Loucy (cell line): ENCODE data around the gene ATOSA.

Source experiments
- H2AFZ ChIP-seq: fragments of 200-600 bp; sonication (generic); 2 replicates; pipeline ENCODE4 v1.6.0; 2016; ENCODE audit warnings: antibody characterized with exemption, mild to moderate bottlenecking, low read length, moderate library complexity
- H3F3A ChIP-seq: fragments of 200-600 bp; 2 replicates; pipeline ENCODE4 v1.6.0; 2016; ENCODE audit warnings: antibody characterized with exemption, low read depth, mild to moderate bottlenecking
- H3K27me3 ChIP-seq: fragments of 200-600 bp; sonication (generic); 2 replicates; pipeline ENCODE4 v1.6.1; 2014; ENCODE audit warnings: low read length, mild to moderate bottlenecking; ENCODE audit not compliant: insufficient read depth, poor library complexity, severe bottlenecking
- H3K36me3 ChIP-seq: fragments of 200-600 bp; sonication (generic); 2 replicates; pipeline ENCODE4 v1.6.1; 2016; ENCODE audit warnings: low read length; ENCODE audit not compliant: insufficient read depth
- H3K4me1 ChIP-seq: fragments of 200-600 bp; sonication (generic); 2 replicates; pipeline ENCODE4 v1.5.1; 2014; ENCODE audit warnings: low read length, mild to moderate bottlenecking; ENCODE audit not compliant: insufficient read depth, poor library complexity, severe bottlenecking
- H3K4me2 ChIP-seq: fragments of 200-600 bp; sonication (generic); 2 replicates; pipeline ENCODE4 v1.6.0; 2014; ENCODE audit warnings: antibody characterized with exemption, low read length, low read depth, mild to moderate bottlenecking; ENCODE audit not compliant: poor library complexity, severe bottlenecking
- H3K4me3 ChIP-seq: fragments of 200-600 bp; sonication (generic); 2 replicates; pipeline ENCODE4 v1.5.1; 2014; ENCODE audit warnings: low read length, mild to moderate bottlenecking, mixed read lengths; ENCODE audit not compliant: poor library complexity, severe bottlenecking
- H3K79me2 ChIP-seq: fragments of 200-600 bp; sonication (generic); 2 replicates; pipeline ENCODE4 v1.6.1; 2014; ENCODE audit warnings: low read length; ENCODE audit not compliant: insufficient read depth
- H3K9ac ChIP-seq: fragments of 200-600 bp; sonication (generic); 2 replicates; pipeline ENCODE4 v1.6.0; 2014; ENCODE audit warnings: mild to moderate bottlenecking, low read depth, low read length, moderate library complexity; ENCODE audit not compliant: poor library complexity, severe bottlenecking
- H3K9me2 ChIP-seq: fragments of 200-600 bp; sonication (generic); replicated peaks from 2 replicates; pipeline ENCODE4 v1.6.1; 2016; ENCODE audit warnings: low read depth, low read length, mixed read lengths
- H3K9me3 ChIP-seq: fragments of 200-600 bp; sonication (generic); 2 replicates; pipeline ENCODE4 v1.6.1; 2014; ENCODE audit warnings: mild to moderate bottlenecking, antibody characterized with exemption, low read length, low read depth; ENCODE audit not compliant: insufficient read depth
- H4K20me1 ChIP-seq: fragments of 200-600 bp; sonication (generic); 2 replicates; pipeline ENCODE4 v1.6.0; 2014; ENCODE audit warnings: antibody characterized with exemption, low read length, mild to moderate bottlenecking; ENCODE audit not compliant: insufficient read depth, poor library complexity, severe bottlenecking
- EZH2phosphoT487 ChIP-seq: fragments of 200-600 bp; IDR thresholded peaks from 2 replicates; pipeline ENCODE4 v1.6.1; 2018; ENCODE audit warnings: antibody characterized with exemption, mild to moderate bottlenecking, moderate library complexity, borderline replicate concordance
- TF ChIP-seq, protein P1 (sequence below): fragments of 200-600 bp; sonication (generic); conservative IDR thresholded peaks from 2 replicates; pipeline ENCODE4 v1.5.1; 2014; ENCODE audit warnings: mild to moderate bottlenecking, antibody characterized with exemption, low read length

Gene ATOSA

DNA sequence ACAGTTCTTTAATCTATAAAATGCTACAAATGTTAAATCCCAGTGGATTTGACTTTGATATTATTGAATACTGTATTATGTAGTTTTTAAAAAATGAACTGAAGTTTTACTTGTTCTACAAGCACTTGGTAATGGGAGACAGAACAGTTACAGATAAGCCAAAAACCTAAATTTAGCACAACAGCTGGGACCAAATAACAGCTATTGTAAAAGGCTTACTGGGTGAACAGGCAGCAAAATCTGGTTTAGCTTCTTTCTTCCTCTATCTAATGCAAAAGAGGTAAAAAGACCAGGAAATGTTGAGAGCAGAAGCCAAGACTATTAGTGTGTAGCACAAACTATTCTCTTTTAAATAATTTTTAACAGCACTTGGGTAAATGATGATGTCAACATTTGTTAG is 1.6 kb upstream of the ATOSA start:
- H3F3A ChIP-seq: 0 out of 2 replicates have a peak, but pooled peaks cover 7% of the 10 kb centered on the region
- peaks cover 30% of the 10 kb centered on the region for H3K4me1 ChIP-seq
- 0 out of 2 replicates have a peak overlapping the region, but pooled peaks have one; percentile 6 for H2AFZ ChIP-seq
- peaks cover 5% of the 10 kb centered on the region for H4K20me1 ChIP-seq
- H3K4me3 ChIP-seq: no peak overlapping the region
- no peak overlapping the region for H3K9ac ChIP-seq
- H3K9me2 ChIP-seq: no peaks in the 10 kb centered on the region
- no peaks in the 10 kb centered on the region for H3K36me3 ChIP-seq
- TF ChIP-seq, protein P1, sequence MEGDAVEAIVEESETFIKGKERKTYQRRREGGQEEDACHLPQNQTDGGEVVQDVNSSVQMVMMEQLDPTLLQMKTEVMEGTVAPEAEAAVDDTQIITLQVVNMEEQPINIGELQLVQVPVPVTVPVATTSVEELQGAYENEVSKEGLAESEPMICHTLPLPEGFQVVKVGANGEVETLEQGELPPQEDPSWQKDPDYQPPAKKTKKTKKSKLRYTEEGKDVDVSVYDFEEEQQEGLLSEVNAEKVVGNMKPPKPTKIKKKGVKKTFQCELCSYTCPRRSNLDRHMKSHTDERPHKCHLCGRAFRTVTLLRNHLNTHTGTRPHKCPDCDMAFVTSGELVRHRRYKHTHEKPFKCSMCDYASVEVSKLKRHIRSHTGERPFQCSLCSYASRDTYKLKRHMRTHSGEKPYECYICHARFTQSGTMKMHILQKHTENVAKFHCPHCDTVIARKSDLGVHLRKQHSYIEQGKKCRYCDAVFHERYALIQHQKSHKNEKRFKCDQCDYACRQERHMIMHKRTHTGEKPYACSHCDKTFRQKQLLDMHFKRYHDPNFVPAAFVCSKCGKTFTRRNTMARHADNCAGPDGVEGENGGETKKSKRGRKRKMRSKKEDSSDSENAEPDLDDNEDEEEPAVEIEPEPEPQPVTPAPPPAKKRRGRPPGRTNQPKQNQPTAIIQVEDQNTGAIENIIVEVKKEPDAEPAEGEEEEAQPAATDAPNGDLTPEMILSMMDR: no peak
- TF ChIP-seq EZH2phosphoT487: no peak
- H3K27me3 ChIP-seq: no peaks in the 10 kb centered on the region
- H3K79me2 ChIP-seq: peaks cover 22% of the 10 kb centered on the region
- no peaks in the 10 kb centered on the region for H3K9me3 ChIP-seq
- H3K4me2 ChIP-seq: no peak overlapping the region

- Histone ChIP-seq H3K4me3 (peak overlapping the region; percentile 89), H3K9ac (no peak overlapping the region), H2AFZ (peak overlapping the region; percentile 44; the same call in 1 of the 2 replicates), H3K9me3 (no peaks in the 10 kb centered on the region), H3K4me1 (peaks cover 31% of the 10 kb centered on the region), H3K4me2 (peak overlapping the region; percentile 83), H3F3A (0 out of 2 replicates have a peak, but pooled peaks cover 7% of the 10 kb centered on the region), H3K27me3 (no peaks in the 10 kb centered on the region), H3K9me2 (no peaks in the 10 kb centered on the region), H3K36me3 (no peaks in the 10 kb centered on the region), H3K79me2 (peaks cover 30% of the 10 kb centered on the region), H4K20me1 (peaks cover 5% of the 10 kb centered on the region)
- TF ChIP-seq, protein P1: no peak
- no peak for TF ChIP-seq EZH2phosphoT487
These were observed 828 bp upstream of the ATOSA start for GRCh38 chr15:52680041-52680391.

DNA sequence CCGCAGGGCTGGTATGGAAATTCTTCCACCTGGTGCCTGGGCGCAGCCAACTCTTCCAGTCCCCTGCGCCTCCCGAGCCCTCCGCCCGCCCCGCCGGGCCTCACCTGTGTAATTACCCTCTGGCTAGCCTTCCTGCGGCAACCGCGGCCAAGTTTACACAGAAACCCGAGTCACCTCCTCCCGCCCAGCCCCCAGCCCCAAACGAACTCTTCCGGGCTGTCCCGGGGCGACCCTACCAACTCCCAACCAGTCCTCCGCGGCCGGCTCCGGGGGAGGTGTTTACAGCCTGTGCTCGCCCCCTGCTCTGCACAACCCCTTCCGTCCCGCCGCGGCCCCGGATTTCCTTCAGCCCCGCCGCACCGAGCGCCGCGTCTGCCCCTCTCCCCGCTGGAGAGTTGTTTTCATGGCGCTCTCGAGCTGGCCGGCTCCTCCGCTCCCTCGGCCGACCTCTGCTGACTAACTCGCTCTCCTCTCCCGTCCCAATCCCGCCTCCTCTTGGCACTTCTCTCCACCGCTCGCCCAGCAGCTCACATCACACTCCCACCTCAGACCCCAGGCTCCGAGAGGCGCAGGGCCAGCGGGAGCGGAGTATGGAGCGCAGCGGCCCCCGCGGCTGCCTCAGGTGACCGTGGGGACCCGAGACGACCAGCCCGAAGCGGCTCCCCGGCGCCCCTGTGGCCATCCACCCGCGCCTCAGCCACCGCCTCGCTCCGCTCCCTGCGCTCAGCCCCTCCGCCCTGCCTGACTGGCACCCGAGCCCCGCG is 538 bp downstream of the ATOSA start:
- H3K4me3 ChIP-seq: peak overlapping the region; percentile 89
- peaks cover 36% of the 10 kb centered on the region for H3K4me1 ChIP-seq
- H3K36me3 ChIP-seq: no peaks in the 10 kb centered on the region
- peak overlapping the region; percentile 94 for H2AFZ ChIP-seq
- H3K27me3 ChIP-seq: no peaks in the 10 kb centered on the region
- H3K79me2 ChIP-seq: peaks cover 37% of the 10 kb centered on the region
- no peaks in the 10 kb centered on the region for H3K9me3 ChIP-seq
- TF ChIP-seq, protein P1: peak; percentile 20; the same call in 1 of the 2 replicates
- no peak for TF ChIP-seq EZH2phosphoT487
- no peaks in the 10 kb centered on the region for H3K9me2 ChIP-seq
- H3K4me2 ChIP-seq: peak overlapping the region; percentile 83
- H3F3A ChIP-seq: 0 out of 2 replicates have a peak, but pooled peaks cover 7% of the 10 kb centered on the region
- peaks cover 11% of the 10 kb centered on the region for H4K20me1 ChIP-seq
- H3K9ac ChIP-seq: peak overlapping the region; percentile 81
